ENCODE measurements around the gene AP2A2. TPM values are rescaled to one million over a fixed set of nuclear protein-coding genes. Genes with fewer than 3 reads are reported as not detected.

The AP2A2 gene
- total RNA-seq, 3 donors from 2014 or later: 44.6 to 112 (median 54.7) TPM

DNA sequence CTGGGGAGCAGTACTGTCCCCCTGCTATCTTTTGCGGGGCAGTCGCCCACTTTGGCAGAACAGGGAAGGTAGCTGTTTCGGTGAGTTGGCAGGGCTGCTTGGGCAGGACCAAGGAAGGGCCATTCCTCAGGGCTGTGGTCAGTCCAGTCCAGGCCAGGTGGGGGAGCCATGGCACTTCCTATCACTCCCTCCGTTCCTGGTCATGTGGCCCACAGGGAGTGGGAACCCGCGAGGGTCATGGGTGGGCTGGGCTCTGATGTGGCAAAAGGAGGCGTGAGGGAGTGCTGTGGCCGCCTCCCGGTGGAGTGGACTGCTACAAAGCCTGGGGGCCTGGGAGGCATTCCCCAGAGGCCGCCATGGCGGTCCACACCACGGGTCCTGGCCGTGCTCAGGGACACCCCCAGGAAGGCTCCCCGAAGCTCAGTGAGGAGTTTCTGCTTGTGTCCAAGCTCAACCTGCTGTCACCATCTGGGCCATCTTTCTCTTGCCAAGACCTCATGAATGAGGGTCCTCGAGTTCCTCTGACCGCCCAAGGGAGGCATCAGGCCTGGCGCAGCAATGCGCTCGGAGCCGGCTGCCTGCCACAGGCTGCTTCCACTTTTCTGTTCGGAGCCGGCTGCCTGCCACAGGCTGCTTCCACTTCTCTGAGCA, 27.0 kb upstream of the AP2A2 start:
- intact Hi-C loops (cut with DNase I; ENCODE audit: low total_unique reads): no loop called here
- TF ChIP-seq POLR2A (IDR thresholded peaks at IDR 0.05) (no peak), POLR2AphosphoS5 (IDR thresholded peaks at IDR 0.05) (no peak), CTCF (IDR thresholded peaks at IDR 0.05) (no peak)
- Histone ChIP-seq H3K27me3 (no peaks in the 10 kb centered on the region), H3K27ac (no peak overlapping the region), H3K36me3 (peaks cover 18% of the 10 kb centered on the region), H3K9me3 (no peaks in the 10 kb centered on the region), H3K4me1 (no peaks in the 10 kb centered on the region), H3K4me3 (no peak overlapping the region)
- DNase-seq (ENCODE audit: low spot score in 2 of 2): no peak

GRCh38 chr11:899724-900123, 25.9 kb upstream of the AP2A2 start:
- peaks cover 24% of the 10 kb centered on the region for H3K36me3 ChIP-seq
- H3K9me3 ChIP-seq: no peaks in the 10 kb centered on the region
- TF ChIP-seq POLR2A (IDR thresholded peaks at IDR 0.05) (no peak), CTCF (IDR thresholded peaks at IDR 0.05) (no peak), POLR2AphosphoS5 (IDR thresholded peaks at IDR 0.05) (no peak)
- intact Hi-C loops (cut with DNase I; ENCODE audit: low total_unique reads): no loop called here
- H3K4me1 ChIP-seq: no peaks in the 10 kb centered on the region
- no peak overlapping the region for H3K27ac ChIP-seq
- no peaks in the 10 kb centered on the region for H3K27me3 ChIP-seq
- no peak overlapping the region for H3K4me3 ChIP-seq
- no peak for DNase-seq (ENCODE audit: low spot score in 2 of 2)

GRCh38 chr11:900545-900944, 25.1 kb upstream of the AP2A2 start:
- no peak for DNase-seq (ENCODE audit: low spot score in 2 of 2)
- Histone ChIP-seq H3K9me3 (no peaks in the 10 kb centered on the region), H3K36me3 (peaks cover 24% of the 10 kb centered on the region), H3K27ac (no peak overlapping the region), H3K4me3 (no peak overlapping the region), H3K27me3 (no peaks in the 10 kb centered on the region), H3K4me1 (no peaks in the 10 kb centered on the region)
- no peak for TF ChIP-seq POLR2A (IDR thresholded peaks at IDR 0.05)
- no peak for TF ChIP-seq POLR2AphosphoS5 (IDR thresholded peaks at IDR 0.05)
- no peak for TF ChIP-seq CTCF (IDR thresholded peaks at IDR 0.05)
- intact Hi-C loops (cut with DNase I; ENCODE audit: low total_unique reads): no loop called here

DNA sequence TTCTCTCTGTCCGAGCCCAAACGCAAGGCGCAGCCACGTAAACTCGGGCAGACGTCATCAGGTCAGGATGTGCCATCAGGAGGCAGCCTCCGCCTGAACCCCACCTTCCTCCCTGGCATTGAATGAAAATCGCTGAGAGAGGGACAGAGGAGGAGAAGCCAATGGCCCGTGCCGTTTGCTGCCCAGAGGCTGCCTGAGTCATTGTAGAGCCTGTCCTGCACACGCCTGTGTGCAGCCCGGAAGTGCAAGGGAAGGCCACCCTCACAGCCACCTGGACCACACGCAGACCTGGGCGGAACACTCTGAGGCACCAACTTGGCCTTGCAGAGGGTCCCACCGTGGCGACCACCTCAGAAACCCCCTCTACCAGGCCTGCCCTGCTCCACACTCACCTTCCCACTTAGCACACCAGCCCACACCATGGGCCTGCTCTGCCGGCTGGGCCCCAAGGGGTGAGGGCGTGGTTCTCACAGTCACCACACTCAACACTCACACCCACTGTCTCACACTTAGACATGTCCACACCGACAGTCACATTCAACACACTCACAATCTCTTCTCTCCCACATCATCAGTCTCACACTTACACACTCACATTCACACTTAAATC, 24.1 kb upstream of the AP2A2 start:
- Histone ChIP-seq H3K27me3 (no peaks in the 10 kb centered on the region), H3K36me3 (peaks cover 24% of the 10 kb centered on the region), H3K9me3 (no peaks in the 10 kb centered on the region), H3K4me1 (no peaks in the 10 kb centered on the region), H3K27ac (no peak overlapping the region), H3K4me3 (no peak overlapping the region)
- TF ChIP-seq POLR2A (IDR thresholded peaks at IDR 0.05): no peak
- no peak for TF ChIP-seq POLR2AphosphoS5 (IDR thresholded peaks at IDR 0.05)
- TF ChIP-seq CTCF (IDR thresholded peaks at IDR 0.05): no peak
- no peak for DNase-seq (ENCODE audit: low spot score in 2 of 2)
- intact Hi-C loops (cut with DNase I; ENCODE audit: low total_unique reads): no loop called here

- no peak for DNase-seq (ENCODE audit: low spot score in 2 of 2)
- TF ChIP-seq POLR2A (IDR thresholded peaks at IDR 0.05): no peak
- no peak for TF ChIP-seq POLR2AphosphoS5 (IDR thresholded peaks at IDR 0.05)
- TF ChIP-seq CTCF (IDR thresholded peaks at IDR 0.05): no peak
- Histone ChIP-seq H3K9me3 (no peaks in the 10 kb centered on the region), H3K27me3 (no peaks in the 10 kb centered on the region), H3K27ac (no peak overlapping the region), H3K4me3 (no peak overlapping the region), H3K4me1 (peaks cover under 1% of the 10 kb centered on the region in 2 donors), H3K36me3 (peaks cover 24% of the 10 kb centered on the region)
- intact Hi-C loops (cut with DNase I; ENCODE audit: low total_unique reads): no loop called here
Measured at GRCh38 chr11:904380-904779, 21.3 kb upstream of the AP2A2 start.

Data from breast epithelium (tissue), 4 donors.